Right lobe of liver (tissue), 6 donors: ENCODE measurements around the gene ASGR2. TPM values are rescaled to one million over a fixed set of nuclear protein-coding genes. Genes with fewer than 3 reads are reported as not detected.

Source experiments
- ATAC-seq, 4 donors: fragments of 200-7000 bp; cut with Tn5 transposase; one replicate each; pipeline ENCODE4 v1.9.1; 2020; ENCODE audit warnings: mild to moderate bottlenecking in 4 of 4, moderate library complexity in 4 of 4
- DNase-seq, 3 donors: peaks; one replicate each; pipeline ENCODE4 v3.0.0-alpha.2; 2020
- H3K27ac ChIP-seq, 3 donors: fragments of 200-600 bp; one replicate each; pipeline ENCODE4 v1.8.0; 2022
- H3K27me3 ChIP-seq, 2 donors: fragments of 200-600 bp; one replicate each; pipeline ENCODE4 v1.8.0; 2022
- H3K36me3 ChIP-seq, 4 donors: fragments of 200-600 bp; sonication (generic) in 1 of 4; one replicate each; pipeline versions ENCODE4 v1.5.1 to v1.8.0; 2017 to 2022; ENCODE audit warnings: control low read depth in 1 of 4
- H3K4me1 ChIP-seq, 4 donors: fragments of 200-600 bp; sonication (generic) in 1 of 4; one replicate each; pipeline versions ENCODE4 v1.5.1 to v1.8.0; 2017 to 2022; ENCODE audit warnings: control low read depth in 1 of 4
- H3K4me3 ChIP-seq, 3 donors: fragments of 200-600 bp; one replicate each; pipeline ENCODE4 v1.8.0; 2022
- H3K9me3 ChIP-seq, 4 donors: fragments of 200-600 bp; sonication (generic) in 1 of 4; one replicate each; pipeline versions ENCODE4 v1.5.1 to v1.8.0; 2017 to 2022; ENCODE audit warnings: control low read depth in 1 of 4
- POLR2A ChIP-seq: fragments of 450-650 bp; IDR thresholded peaks from one replicate; pipeline ENCODE4 v1.6.1; 2017; ENCODE audit warnings: antibody characterized with exemption, mild to moderate bottlenecking
- WGBS: methylation state at CpG from one replicate; pipeline ENCODE4 v1.1.6; 2018; ENCODE audit warnings: low coverage, low lambda C conversion rate; ENCODE audit not compliant: insufficient coverage; ENCODE audit errors: missing lambda C conversion rate; 5-methylcytosine and 5-hydroxymethylcytosine counted together
- intact Hi-C, 2 donors: fragments of 100-400 bp; cut with DNase I; formaldehyde crosslinking; loops; one replicate each; pipeline versions ENCODE4 v1.11.2 to v1.14.1; 2022
- total RNA-seq, 6 experiments: library from RNA; depleted of rRNA in 2 of 6; stranded (reverse); fragments of >200 nt in 2 of 6; fragmentation: NEBNext Ultra II Directional in 3 of 6; extraction: Animal tissue kit (Norgen Biotek cat#: 25700) in 3 of 6; gene quantifications; one replicate each; pipeline versions ENCODE4 v1.1.0 to v1.2.4, GENCODE V29; 2016 to 2023
- TF ChIP-seq, protein P1 (sequence below), 4 donors: fragments of 200-600 bp in 3 of 4; fragments of 450-650 bp in 1 of 4; IDR thresholded peaks; one replicate each; pipeline versions ENCODE4 v1.5.1 to v1.8.0; 2016 to 2022; ENCODE audit warnings: antibody characterized with exemption in 4 of 4, mild to moderate bottlenecking in 2 of 4
- donor health status: DM: no; HTN: yes; CAD: no.
- donor health status: DM: no; HTN: no; CAD: no.
- donor health status: DM: no; HTN: no; CAD: no.
- donor health status: DM: no; HTN: yes; CAD: no.
- donor health status: DM: no; HTN: yes; CAD: no.

The ASGR2 gene
- total RNA-seq, 6 experiments from 2014 or later: 412 to 553 (median 461) TPM

DNA sequence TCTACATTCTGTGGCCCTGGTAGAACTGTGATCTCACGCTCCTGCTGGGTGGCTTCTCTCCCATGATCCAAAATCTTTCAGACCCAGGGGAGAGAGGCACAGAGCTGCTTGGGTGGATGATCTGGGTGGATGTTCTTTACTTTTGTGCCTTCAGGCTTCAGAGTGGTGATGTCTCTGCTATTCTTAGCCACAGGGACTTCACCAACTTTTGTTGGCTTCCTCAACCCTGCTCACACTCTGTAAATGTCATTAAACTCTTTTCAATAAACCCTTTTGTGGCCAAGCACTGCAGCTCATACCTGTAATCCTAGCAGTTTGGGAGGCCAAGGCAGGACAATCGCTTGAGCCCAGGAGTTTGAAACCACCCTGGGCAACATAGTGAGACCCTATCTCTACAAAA is 42.2 kb downstream of the ASGR2 start:
- Histone ChIP-seq H3K4me3 (no peak overlapping the region), H3K27me3 (no peaks in the 10 kb centered on the region), H3K36me3 (no peaks in the 10 kb centered on the region), H3K4me1 (no peaks in the 10 kb centered on the region), H3K9me3 (no peaks in the 10 kb centered on the region), H3K27ac (no peak overlapping the region)
- DNase-seq (no peak), ATAC-seq (no peak)
- intact Hi-C loops: no loop called here
- TF ChIP-seq POLR2A: no peak
- TF ChIP-seq, protein P1, sequence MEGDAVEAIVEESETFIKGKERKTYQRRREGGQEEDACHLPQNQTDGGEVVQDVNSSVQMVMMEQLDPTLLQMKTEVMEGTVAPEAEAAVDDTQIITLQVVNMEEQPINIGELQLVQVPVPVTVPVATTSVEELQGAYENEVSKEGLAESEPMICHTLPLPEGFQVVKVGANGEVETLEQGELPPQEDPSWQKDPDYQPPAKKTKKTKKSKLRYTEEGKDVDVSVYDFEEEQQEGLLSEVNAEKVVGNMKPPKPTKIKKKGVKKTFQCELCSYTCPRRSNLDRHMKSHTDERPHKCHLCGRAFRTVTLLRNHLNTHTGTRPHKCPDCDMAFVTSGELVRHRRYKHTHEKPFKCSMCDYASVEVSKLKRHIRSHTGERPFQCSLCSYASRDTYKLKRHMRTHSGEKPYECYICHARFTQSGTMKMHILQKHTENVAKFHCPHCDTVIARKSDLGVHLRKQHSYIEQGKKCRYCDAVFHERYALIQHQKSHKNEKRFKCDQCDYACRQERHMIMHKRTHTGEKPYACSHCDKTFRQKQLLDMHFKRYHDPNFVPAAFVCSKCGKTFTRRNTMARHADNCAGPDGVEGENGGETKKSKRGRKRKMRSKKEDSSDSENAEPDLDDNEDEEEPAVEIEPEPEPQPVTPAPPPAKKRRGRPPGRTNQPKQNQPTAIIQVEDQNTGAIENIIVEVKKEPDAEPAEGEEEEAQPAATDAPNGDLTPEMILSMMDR (IDR thresholded peaks at IDR 0.05): no peak
- WGBS: 71% methylated on average over 1 of the region's 2 CpGs

DNA sequence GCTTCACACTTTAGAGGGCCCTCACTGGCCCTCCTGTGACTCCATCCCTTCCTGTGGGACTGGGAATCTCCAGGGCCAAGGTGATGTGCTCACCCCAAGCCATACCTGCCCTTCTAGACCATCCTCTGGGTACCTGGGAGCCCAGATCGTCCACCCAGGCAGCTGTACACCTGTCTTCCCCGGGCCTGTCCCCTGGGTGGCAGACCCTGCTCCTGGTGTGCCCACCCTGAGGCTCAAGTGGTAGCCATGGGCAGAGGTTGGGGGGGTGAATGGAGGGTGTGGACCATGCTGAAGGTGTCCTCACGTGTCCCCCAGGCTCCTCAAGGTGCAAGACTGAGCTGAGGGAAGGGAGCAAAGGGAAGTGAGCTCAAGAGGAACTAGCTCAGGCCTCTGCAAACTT is 43.9 kb downstream of the ASGR2 start:
- Histone ChIP-seq H3K4me3 (no peak overlapping the region), H3K9me3 (no peaks in the 10 kb centered on the region), H3K36me3 (no peaks in the 10 kb centered on the region), H3K27ac (no peak overlapping the region), H3K27me3 (no peaks in the 10 kb centered on the region), H3K4me1 (no peaks in the 10 kb centered on the region)
- ATAC-seq: peak in 1 of 4 donors; percentile 29
- WGBS: 100% methylated on average over 1 of the region's 3 CpGs
- intact Hi-C loops: no loop called here
- no peak for DNase-seq
- TF ChIP-seq, protein P1 (IDR thresholded peaks at IDR 0.05): no peak
- no peak for TF ChIP-seq POLR2A

DNA sequence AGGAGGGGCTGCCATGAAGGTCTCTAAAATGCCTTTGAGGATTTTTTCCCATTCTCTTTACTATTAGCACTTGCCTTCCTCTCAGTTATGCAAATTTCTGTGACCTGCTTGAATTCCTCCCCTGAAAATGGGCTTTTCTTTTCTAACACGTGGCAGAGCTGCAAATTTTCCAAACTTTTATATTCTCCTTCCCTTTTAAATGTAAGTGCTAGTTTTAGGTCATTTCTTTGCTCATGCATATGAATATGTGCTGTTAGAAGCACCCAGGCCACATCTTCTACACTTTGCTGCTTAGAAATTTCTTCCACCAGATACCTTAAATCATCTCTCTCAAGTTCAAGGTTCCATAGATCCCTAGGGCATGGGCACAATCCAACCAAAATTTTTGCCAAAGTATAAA is 46.4 kb downstream of the ASGR2 start:
- 40% methylated on average over 1 of the region's 1 CpG for WGBS
- ATAC-seq (no peak), DNase-seq (no peak)
- no peaks in the 10 kb centered on the region for H3K9me3 ChIP-seq
- no peaks in the 10 kb centered on the region for H3K27me3 ChIP-seq
- H3K36me3 ChIP-seq: no peaks in the 10 kb centered on the region
- TF ChIP-seq, protein P1 (IDR thresholded peaks at IDR 0.05): no peak
- no peak for TF ChIP-seq POLR2A
- no peak overlapping the region for H3K4me3 ChIP-seq
- intact Hi-C loops: no loop called here
- no peak overlapping the region for H3K27ac ChIP-seq
- H3K4me1 ChIP-seq: no peaks in the 10 kb centered on the region

DNA sequence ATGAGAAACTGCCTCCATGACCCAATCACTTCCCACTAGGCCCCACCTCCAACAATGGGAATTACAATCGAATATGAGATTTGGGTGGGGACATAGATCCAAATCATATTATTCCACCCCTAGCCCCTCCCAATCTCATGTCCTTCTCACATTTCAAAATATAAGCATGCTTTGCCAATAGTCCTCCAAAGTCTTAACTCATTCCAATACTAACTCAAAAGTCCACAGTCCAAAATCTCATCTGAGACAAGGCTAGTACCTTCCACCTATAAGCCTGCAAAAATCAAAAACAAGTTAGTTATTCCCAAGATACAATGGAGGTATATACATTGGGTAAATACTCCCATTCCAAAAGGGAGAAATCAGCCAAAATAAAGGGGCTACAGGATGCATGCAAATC is 47.4 kb downstream of the ASGR2 start:
- Histone ChIP-seq H3K36me3 (no peaks in the 10 kb centered on the region), H3K27ac (no peak overlapping the region), H3K4me3 (no peak overlapping the region), H3K9me3 (no peaks in the 10 kb centered on the region), H3K4me1 (no peaks in the 10 kb centered on the region), H3K27me3 (no peaks in the 10 kb centered on the region)
- no peak for DNase-seq
- no peak for TF ChIP-seq POLR2A
- TF ChIP-seq, protein P1 (IDR thresholded peaks at IDR 0.05): no peak
- WGBS: 30% methylated on average over 1 of the region's 1 CpG
- intact Hi-C loops: no loop called here
- peak in 1 of 4 donors; percentile 61 for ATAC-seq

DNA sequence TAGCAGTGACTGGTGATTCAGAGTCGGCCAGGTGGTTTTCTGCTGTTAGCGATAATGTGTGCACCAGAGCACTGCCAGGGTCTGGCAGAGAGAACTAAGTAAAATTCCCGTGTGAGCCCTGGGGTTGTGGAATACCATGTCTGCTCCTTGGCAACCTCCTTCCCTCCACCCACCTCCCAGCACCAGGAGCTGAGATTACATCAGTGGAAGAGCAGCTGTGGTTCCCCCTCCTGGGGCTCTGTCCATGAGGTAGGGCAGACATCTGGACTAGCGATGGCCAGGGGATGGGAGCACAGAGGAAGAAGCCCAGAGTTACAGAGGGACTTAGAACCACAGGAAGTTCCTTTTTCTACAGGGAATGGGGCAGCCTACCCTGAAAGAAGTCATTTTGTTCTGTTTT is 50.4 kb downstream of the ASGR2 start:
- H3K27me3 ChIP-seq: no peaks in the 10 kb centered on the region
- no peaks in the 10 kb centered on the region for H3K4me1 ChIP-seq
- no peak for TF ChIP-seq POLR2A
- TF ChIP-seq, protein P1 (IDR thresholded peaks at IDR 0.05): no peak
- ATAC-seq: no peak
- H3K27ac ChIP-seq: no peak overlapping the region
- WGBS: 50% methylated on average over 1 of the region's 4 CpGs
- no peak overlapping the region for H3K4me3 ChIP-seq
- peak in 1 of 3 donors; percentile 11 for DNase-seq
- intact Hi-C loops: no loop called here
- H3K9me3 ChIP-seq: no peaks in the 10 kb centered on the region
- H3K36me3 ChIP-seq: no peaks in the 10 kb centered on the region
